GM19239 (cell line): ENCODE data around the gene PHTF2.
"Not testable (repeated sequence)": the region's sequence is repeated elsewhere in the genome, so short reads cannot be mapped to it uniquely, and the experiment has no call there.

Experiments used
- DNase-seq: peaks from one replicate; pipeline ENCODE4 v3.0.0; 2011; ENCODE audit warnings: low spot score; ENCODE audit not compliant: insufficient read length
- FAIRE-seq: peaks from 2 replicates; lab custom pipeline; 2011; peaks lifted over from hg19 to GRCh38; lab: Jason Lieb, UNC

PHTF2 gene

DNA sequence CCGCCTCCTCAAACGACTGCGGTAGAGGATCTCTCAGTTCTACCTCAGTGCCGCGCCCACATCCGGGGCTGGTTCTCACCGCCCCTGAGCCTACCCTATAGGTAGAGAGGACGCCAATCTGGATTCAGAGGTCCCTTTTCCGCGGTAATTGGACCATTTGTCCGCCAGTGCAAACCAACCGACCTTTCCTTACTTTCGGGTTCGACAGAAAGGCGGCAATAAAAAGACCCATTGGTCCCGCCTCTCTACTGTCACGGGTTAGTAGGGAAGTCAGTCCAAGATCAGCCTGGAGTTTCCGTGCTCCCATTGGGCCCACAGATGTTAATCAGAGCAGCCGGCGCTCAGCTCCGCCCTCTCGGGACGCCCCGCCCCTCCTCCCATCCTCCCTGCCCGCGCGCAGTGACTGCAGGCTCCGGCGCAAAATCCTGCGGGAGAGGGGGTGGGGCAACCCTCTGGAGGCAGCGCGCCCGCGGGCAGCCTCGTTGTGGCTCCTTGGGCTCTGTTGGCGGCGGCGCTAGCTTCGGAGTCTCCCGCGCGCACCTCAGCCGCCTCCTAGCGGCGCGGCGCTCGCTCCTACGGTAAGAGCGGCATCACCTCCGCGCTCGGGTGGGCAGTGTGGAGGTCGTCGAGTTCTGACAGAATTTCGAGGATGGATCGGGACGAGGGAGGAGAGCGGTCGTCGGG lies at the start of gene PHTF2, which contains the start of gene TMEM60:
PHTF2 (plus strand) TSS at position 380 of the 684 bp plus-strand sequence.
TMEM60 (minus strand) TSS at position 41 of the 684 bp plus-strand sequence. CDS start 4,061 bp downstream, outside the sequence.
- peak; percentile 63 for DNase-seq
- FAIRE-seq: peak; percentile 95

GRCh38 chr7:77752016-77752415 lies 46.6 kb upstream of the PHTF2 start:
- peak; percentile 4 for FAIRE-seq
- no peak for DNase-seq

GRCh38 chr7:77753173-77753572 lies 45.4 kb upstream of the PHTF2 start:
- DNase-seq: no peak
- no peak for FAIRE-seq

DNA sequence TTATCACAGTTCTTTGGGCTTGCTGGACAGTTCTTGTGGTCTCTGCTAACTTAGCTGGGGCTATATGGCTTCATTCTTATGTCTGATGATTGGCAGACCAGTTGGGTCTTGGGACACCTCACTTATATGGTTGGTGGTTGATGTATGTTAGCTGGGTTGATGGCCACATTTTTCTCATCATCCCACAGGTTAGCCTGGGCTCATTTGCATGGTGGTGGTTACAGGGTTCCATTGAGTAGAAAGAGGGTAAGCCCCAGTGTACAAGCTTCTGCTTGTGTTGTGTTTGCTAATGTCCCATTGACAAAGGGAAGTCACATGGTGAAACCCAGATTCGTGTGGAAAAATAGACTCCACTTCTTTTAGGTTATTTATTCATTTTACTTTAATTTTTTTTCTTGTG lies 41.0 kb upstream of the PHTF2 start:
- FAIRE-seq (peak; percentile 77), DNase-seq (peak; percentile 8)

DNA sequence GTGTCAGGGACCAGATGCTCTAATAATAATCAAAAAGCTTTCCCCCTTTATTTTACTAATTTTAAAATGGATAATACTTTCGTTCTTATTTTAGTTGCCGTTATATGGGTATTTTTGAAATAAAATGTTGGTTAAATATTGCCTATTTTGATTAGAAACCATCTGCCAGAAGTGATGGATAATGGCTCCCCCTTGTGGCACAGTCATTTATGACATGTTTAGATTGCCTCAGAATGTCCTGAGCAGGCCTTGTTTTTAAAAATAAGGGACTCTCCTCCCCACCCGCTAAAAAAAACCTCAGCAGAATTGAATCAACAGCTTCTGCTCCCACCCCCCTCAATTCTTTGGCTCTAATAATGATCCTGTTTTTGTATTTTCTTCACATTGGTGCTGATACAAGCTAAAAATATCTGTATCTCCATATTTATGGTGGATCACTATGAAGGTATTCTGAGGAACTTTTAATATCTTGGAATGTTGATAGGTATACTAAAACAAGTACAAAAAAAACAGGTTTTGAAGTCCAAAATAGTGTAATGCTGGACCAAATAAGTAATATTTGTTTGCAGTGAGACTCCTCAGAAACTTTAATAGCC lies 39.2 kb upstream of the PHTF2 start:
- FAIRE-seq (peak; percentile 68), DNase-seq (no peak)

GRCh38 chr7:77760809-77761453 lies 37.6 kb upstream of the PHTF2 start:
- DNase-seq: no peak
- FAIRE-seq: peak; percentile 26

DNA sequence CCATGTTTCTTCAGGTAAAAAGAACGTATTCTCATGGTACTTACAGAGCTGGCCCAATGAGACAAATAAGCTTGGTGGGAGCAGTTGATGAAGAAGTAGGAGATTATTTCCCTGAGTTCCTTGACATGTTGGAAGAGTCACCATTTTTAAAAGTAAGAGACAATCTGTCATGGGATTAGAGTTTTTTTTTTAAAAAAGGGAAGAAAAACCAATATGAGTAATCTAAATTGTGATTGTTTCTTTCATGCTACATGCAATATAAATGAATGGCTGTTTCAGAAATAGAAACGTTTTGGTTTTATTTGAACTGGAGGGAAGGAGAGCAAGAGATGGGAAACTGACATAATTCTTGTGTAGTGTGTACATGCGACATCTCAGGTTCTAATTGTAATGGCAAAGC lies 33.1 kb upstream of the PHTF2 start:
- FAIRE-seq (peak; percentile 26), DNase-seq (no peak)

- DNase-seq (no peak), FAIRE-seq (peak; percentile 28)
Measured at GRCh38 chr7:77765906-77766800, 32.4 kb upstream of the PHTF2 start.

DNA sequence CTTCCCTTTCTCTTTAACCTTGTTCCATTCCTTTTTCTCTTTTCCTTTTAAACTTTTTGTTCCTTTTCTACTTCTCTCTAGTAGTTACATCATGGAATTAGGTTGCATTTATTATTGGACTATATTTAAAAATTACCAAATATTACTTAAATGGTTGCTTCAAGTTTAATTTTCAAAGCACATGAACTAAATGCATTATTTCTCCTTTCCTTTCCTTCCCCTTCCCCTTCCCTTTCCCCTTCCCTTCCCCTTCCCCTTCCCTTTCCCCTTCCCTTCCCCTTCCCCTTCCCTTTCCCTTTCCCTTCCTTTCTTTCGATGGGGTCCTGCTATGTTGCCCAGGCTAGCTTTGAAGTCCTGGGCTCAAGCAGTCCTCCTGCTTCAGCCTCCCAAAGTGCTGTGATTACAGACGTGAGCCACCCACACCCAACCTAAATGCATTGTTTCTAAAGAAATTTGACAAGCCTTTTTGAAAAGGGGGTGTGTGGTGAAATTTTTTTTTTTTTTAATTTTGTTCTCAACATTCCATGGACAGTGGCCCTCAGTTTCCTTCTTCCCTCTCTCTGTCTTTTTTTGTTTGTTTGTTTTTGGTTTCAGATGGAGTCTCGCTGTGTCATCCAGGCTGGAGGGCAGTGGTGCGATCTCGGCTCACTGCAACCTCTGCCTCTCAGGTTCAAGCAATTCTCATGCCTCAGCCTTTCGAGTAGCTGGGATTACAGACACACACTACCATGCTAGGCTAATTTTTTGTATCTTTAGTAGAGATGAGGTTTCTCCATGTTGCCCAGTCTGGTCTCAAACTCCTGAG lies 31.6 kb upstream of the PHTF2 start:
- FAIRE-seq (peak; percentile 51), DNase-seq (no peak)

GRCh38 chr7:77770316-77770715 lies 28.3 kb upstream of the PHTF2 start:
- no peak for DNase-seq
- FAIRE-seq: no peak

GRCh38 chr7:77771901-77772300 lies 26.7 kb upstream of the PHTF2 start:
- no peak for FAIRE-seq
- no peak for DNase-seq

DNA sequence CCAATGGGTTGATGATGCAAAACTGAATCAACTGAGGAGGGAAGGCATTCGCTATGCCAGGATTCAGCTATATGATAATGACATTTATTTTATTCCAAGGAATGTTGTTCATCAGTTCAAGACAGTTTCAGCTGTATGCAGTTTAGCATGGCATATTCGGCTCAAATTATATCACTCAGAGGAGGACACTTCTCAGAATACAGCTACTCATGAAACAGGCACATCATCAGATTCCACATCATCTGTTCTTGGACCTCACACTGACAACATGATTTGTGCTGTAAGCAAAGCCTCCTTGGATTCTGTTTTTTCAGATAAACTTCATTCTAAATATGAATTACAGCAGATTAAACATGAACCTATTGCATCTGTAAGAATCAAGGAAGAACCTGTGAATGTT lies 20.0 kb upstream of the PHTF2 start:
- FAIRE-seq (peak; percentile 75), DNase-seq (no peak)

DNA sequence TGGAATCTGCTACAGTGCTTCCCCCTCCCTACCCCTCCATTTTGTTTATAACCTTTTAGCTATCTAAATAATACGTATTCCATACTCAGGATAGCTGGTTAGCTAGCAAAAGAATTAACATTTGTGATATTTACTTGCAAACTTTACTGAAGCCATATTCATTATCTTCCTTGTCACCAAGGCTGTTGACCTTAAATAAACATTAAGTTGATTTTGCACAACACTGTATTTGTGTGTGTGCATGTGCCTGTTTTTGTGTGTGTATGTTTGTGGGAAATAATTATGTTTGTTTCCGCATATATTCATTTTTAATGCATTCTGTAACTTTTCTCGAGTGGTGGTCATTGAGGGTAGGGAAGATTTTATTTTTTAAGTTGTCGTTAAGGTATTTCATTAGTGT lies 16.2 kb upstream of the PHTF2 start:
- DNase-seq (no peak), FAIRE-seq (no peak)

DNA sequence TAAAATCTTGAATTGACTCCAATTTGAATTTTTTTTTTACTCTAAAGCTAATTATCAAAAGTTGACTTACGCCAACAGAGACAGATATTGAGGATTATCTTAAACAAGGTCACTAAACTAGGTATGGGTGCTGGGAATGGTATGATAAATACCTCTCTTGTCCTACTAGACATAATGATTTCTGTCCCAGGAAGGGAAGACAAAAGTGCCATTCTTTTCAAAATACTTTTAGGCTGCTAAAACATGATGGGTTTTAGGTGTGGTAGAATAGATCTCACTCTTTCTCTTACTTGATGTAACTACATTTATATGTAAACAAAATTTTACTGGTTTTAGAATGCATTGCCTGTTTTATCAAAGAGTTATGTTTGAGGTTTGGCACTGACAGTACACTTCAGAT lies 15.5 kb upstream of the PHTF2 start:
- FAIRE-seq: no peak
- DNase-seq: no peak

DNA sequence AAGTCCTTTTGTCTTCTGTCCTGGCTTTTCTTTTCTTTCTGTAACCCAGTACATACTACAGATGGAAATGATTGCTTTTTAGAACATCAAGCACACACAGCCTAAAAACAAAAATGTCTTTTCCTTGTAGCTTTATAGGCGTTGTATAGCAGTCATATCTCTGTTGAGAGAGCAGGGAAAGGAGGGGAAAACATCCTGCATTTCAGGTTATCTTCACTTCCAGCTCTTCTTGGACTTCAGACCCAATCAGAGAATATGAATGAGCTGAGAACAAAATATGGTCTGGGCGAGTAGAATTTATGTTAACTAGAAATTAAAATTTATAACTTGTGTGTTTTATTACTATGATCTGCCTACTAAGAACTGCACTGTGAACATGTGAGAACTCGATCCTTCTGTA lies 15.0 kb upstream of the PHTF2 start:
- no peak for FAIRE-seq

GRCh38 chr7:77784426-77784825 lies 14.1 kb upstream of the PHTF2 start:
- DNase-seq, FAIRE-seq: not testable (repeated sequence)

More for the DNA sequence above, 15.0 kb upstream of the PHTF2 start:
- DNase-seq: no peak

DNA sequence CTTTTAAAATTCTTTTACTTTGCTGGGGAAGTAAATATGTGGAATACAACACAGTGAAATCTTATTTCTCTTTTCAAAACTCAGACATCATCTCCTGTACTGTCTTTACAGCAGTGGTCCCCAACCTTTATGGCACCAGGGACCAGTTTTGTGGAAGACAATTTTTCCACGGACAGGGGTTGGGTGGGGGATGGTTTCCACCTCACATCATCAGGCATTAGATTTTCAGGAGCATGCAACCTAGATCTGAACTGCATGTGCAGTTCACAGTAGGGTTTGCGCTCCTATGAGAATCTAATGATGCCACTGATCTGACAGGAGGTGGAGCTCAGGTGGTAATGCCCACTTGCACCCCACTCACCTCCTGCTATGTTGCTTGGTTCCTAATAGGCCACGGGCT lies 12.6 kb upstream of the PHTF2 start:
- DNase-seq: no peak
- no peak for FAIRE-seq

DNA sequence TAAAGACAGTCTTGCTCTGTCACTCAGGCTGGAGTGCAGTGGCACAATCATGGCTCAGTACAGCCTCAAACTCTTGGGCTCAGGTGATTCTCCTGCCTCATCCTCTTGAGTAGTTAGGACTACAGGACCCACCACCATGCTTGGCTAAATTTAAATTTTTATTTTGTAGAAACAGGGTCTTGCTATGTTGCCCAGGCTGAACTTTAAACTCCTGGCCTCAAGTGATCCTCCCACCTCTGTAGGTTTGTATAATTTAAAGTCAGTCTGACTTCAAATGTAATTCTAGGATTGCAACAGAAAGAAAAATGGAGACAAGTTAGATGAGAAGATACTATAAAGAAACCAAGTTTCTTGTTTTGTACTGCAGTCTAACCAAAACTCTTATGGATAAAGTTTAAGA lies 11.8 kb upstream of the PHTF2 start:
- no peak for FAIRE-seq
- no peak for DNase-seq

- FAIRE-seq: no peak
- no peak for DNase-seq
Measured at GRCh38 chr7:77788327-77788902, 10.2 kb upstream of the PHTF2 start.
